Measurements from ENCODE around the gene BCKDHA. TPM values are rescaled to one million over a fixed set of nuclear protein-coding genes. Genes with fewer than 3 reads are reported as not detected.
"Not testable (repeated sequence)": the region's sequence is repeated elsewhere in the genome, so short reads cannot be mapped to it uniquely, and the experiment has no call there.

BCKDHA gene
- total RNA-seq, 1 experiment from 2014 or later = 196 TPM

DNA sequence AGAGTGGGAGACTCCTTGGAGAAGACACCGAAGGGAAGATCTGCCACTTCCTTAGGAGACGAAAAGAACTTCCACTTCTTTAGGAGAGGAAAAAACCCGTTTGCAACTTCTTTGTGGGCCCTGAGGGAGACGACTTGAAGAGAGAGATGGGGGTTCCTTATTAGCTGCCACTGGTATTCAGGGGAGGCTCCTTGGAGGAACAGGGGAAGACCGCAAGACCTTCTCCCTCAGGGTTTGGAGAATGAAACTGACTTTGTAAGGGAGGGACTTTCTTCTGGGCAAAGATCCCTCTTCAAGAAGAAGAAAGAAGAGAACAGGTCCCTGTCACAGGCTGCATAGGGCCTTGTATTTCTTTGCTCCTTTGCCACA is 416 bp downstream of the BCKDHA start:
- in situ Hi-C loops (cut with HindIII; ENCODE audit: low pct_unique_long_range_greater_than_20kb, low sequenced_read_pairs) = no loop called here
- no peak for DNase-seq (ENCODE audit: low read depth)

DNA sequence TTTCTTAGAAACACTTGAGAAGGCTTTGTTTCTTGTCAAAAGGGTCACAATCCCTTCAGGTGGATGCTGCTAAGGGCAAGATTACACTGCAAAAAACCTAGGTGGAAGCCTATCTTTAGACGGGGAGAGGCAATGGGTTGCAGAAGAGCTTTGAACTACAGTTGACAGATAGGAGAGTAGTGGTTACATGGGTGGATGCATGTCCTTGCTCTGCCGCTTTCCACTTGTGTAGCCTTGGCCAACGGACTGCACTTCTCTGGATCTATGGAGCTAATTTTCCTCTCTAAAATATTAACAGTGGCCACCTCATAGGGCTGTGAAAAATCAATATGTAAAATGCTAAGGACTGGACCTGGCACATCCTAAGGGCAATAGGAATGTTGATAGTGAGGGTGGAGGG is 980 bp downstream of the BCKDHA start:
- no peak for DNase-seq (ENCODE audit: low read depth)

DNA sequence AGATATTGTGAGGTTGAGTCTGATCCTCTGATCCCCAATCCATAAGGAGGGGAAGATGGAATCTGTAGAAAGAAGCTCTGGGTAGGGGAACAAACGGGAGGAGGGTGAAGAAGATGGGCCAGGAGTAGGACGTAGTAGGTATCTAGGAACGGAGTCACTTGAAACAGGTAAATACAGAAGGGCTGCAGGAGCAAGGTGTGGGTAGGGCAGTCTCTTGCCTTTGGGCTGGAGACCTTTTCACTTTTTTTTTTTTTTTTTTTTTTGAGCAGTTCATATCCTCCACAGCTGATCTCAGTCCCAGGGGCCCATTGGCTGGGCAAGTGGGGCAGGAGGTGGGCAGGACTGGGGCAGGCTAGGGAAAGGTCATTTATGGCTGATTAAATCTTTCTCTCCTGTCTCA is 1.5 kb downstream of the BCKDHA start:
- DNase-seq (ENCODE audit: low read depth) = no peak
- in situ Hi-C loops (cut with HindIII; ENCODE audit: low pct_unique_long_range_greater_than_20kb, low sequenced_read_pairs) = no loop called here

More for the DNA sequence above, 980 bp downstream of the BCKDHA start:
- in situ Hi-C loops (cut with HindIII; ENCODE audit: low pct_unique_long_range_greater_than_20kb, low sequenced_read_pairs) = no loop called here

DNA sequence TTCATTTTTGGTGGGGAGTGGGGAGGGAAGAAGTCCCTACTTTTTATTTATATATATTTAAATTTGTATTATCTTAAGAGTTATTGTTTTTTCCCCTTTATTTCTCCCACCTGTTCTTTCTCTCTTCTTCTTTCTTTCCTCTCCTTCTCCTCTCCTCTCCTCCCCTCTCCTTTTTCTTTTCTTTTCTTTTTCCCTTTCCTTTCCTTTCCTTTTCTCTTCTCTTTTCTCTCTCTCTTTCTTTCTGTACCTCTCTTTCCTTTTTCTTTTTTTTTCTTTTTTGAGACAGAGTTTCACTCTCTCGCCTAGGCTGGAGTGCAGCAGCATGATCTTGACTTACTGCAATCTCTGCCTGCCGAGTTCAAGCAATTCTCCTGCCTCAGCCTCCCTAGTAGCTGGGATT is 1.9 kb downstream of the BCKDHA start:
- in situ Hi-C loops (cut with HindIII; ENCODE audit: low pct_unique_long_range_greater_than_20kb, low sequenced_read_pairs) = no loop called here
- no peak for DNase-seq (ENCODE audit: low read depth)

GRCh38 chr19:41401483-41401882 is 3.9 kb downstream of the BCKDHA start:
- in situ Hi-C loops (cut with HindIII; ENCODE audit: low pct_unique_long_range_greater_than_20kb, low sequenced_read_pairs) = no loop called here

GRCh38 chr19:41402010-41402409 is 4.4 kb downstream of the BCKDHA start:
- in situ Hi-C loops (cut with HindIII; ENCODE audit: low pct_unique_long_range_greater_than_20kb, low sequenced_read_pairs) = no loop called here
- no peak for DNase-seq (ENCODE audit: low read depth)

More at GRCh38 chr19:41401483-41401882, 3.9 kb downstream of the BCKDHA start:
- no peak for DNase-seq (ENCODE audit: low read depth)

GRCh38 chr19:41403181-41403970 is 5.8 kb downstream of the BCKDHA start:
- in situ Hi-C loops (cut with HindIII; ENCODE audit: low pct_unique_long_range_greater_than_20kb, low sequenced_read_pairs) = no loop called here
- peak; percentile 71 for DNase-seq (ENCODE audit: low read depth)

DNA sequence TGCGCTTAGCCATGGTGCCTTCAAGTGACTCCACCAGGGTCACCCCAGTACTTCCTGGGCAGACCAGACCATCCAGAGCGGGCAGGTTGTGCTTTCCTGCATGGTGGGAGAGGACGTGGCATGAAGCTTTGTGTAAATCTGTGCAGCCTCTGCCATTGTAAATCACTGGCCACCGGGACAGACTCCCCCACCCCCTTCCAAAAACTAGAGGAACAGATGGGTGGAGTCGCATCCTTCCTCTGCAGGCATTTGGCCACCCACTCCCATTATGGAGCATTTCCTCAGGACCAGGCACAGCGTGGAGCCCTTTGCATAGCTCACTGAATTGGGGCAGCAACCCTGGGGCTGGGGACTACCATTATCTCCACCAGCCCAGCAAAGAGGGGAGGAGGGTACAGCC is 8.2 kb downstream of the BCKDHA start:
- DNase-seq (ENCODE audit: low read depth) = no peak
- in situ Hi-C loops (cut with HindIII; ENCODE audit: low pct_unique_long_range_greater_than_20kb, low sequenced_read_pairs) = no loop called here

DNA sequence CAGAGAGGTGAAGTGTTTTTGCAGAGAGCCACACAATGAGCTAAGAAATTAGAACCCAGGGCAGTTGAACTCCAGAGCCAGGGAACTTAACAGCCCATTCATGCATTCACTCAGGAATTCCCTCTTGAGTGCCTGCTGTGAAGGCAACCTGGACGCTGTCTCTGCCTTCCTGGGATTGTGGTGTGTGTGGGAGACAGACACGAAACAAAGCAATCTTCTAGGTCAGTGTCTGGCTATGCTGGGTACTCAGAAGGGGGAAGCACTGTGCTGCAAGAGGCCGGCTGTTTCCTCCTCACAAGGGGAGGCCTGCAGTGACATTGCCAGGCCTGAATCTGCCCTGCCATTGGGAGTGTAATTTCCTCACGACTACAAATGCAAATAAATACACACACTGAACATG is 9.7 kb downstream of the BCKDHA start:
- peak; percentile 52 for DNase-seq (ENCODE audit: low read depth)
- in situ Hi-C loops (cut with HindIII; ENCODE audit: low pct_unique_long_range_greater_than_20kb, low sequenced_read_pairs) = no loop called here

GRCh38 chr19:41408256-41408655 is 10.6 kb downstream of the BCKDHA start:
- in situ Hi-C loops (cut with HindIII; ENCODE audit: low pct_unique_long_range_greater_than_20kb, low sequenced_read_pairs) = no loop called here
- no peak for DNase-seq (ENCODE audit: low read depth)

- in situ Hi-C loops (cut with HindIII; ENCODE audit: low pct_unique_long_range_greater_than_20kb, low sequenced_read_pairs); DNase-seq (ENCODE audit: low read depth): not testable (repeated sequence)
These were observed 11.2 kb downstream of the BCKDHA start for GRCh38 chr19:41408846-41409245.

DNA sequence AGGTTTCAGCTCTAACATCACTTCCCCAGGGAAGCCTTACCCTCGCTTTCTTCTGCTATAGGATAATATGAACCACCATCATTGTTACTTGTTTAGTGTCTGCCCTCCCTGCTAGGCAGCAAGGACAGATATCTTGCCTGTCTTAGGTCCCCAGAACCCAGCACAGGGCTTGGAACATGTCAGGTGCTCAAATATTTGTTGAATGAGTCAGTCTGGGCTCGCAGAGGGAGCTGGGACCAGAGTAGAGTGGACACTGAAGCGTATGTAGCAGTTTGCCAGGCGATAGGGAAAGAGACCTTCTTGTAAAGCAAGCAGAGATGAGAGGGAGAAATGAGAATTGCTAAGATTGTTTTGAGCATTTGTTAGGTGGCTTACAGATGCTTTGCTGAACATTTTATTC is 11.7 kb downstream of the BCKDHA start:
- peak; percentile 72 for DNase-seq (ENCODE audit: low read depth)
- in situ Hi-C loops (cut with HindIII; ENCODE audit: low pct_unique_long_range_greater_than_20kb, low sequenced_read_pairs) = no loop called here

DNA sequence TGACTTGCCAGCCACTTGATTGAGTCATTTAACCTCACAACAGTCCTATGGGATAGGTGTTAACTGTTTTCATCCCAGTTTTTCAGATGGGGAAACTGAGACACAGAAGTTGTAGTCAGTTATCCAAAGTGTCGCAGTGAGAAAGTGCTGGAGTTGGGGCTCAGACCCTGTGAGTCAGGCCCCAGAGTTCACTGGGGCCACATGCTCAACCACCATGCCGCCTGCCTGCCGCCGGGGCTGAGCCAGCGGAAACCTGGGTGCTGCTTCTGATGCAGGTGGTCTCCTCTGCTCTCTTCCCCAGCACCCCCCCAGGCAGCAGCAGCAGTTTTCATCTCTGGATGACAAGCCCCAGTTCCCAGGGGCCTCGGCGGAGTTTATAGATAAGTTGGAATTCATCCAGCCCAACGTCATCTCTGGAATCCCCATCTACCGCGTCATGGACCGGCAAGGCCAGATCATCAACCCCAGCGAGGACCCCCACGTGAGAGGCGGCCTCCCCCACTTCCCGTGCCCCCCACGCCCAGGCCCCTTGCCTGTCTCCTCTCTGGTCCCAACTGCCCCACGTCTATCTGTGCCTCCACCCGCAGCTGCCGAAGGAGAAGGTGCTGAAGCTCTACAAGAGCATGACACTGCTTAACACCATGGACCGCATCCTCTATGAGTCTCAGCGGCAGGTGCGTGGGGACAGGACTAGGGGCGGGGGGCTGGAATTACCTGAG is 12.9 kb downstream of the BCKDHA start:
- in situ Hi-C loops (cut with HindIII; ENCODE audit: low pct_unique_long_range_greater_than_20kb, low sequenced_read_pairs) = no loop called here
- no peak for DNase-seq (ENCODE audit: low read depth)

GRCh38 chr19:41411100-41411967 is 13.7 kb downstream of the BCKDHA start:
- in situ Hi-C loops (cut with HindIII; ENCODE audit: low pct_unique_long_range_greater_than_20kb, low sequenced_read_pairs) = no loop called here

DNA sequence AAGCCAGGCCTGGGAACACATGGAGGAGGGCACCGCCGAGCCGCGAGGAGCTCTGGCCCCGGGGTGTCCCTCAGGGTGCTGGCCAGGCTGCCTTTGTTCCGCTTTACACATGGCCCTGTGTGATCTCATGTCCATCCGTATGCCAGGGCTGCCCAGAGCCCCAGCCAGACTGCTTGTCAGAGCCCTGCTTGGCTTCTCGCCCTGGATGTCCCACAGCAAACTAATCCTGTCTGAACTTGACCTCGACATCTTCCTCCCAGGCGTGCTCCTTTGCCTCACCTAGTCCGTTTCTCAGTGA is 14.3 kb downstream of the BCKDHA start:
- in situ Hi-C loops (cut with HindIII; ENCODE audit: low pct_unique_long_range_greater_than_20kb, low sequenced_read_pairs) = no loop called here
- no peak for DNase-seq (ENCODE audit: low read depth)

More at GRCh38 chr19:41411100-41411967, 13.7 kb downstream of the BCKDHA start:
- DNase-seq (ENCODE audit: low read depth) = no peak

GRCh38 chr19:41412953-41413352 is 15.3 kb downstream of the BCKDHA start:
- in situ Hi-C loops (cut with HindIII; ENCODE audit: low pct_unique_long_range_greater_than_20kb, low sequenced_read_pairs) = no loop called here

DNA sequence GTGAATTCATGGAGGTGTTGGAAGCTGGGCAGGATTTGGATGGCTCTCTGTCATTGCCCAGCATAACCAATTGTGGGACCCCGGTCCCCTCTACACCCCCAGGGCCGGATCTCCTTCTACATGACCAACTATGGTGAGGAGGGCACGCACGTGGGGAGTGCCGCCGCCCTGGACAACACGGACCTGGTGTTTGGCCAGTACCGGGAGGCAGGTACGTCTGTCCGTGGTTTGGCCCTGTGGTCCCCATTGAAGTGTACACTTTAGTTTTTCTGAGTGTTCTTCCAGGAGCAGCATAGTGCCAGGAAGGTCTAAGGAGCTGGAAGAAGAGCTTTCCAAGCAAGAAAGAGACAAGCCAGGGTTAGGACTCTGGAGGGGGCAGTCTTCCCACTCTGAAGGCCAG is 16.3 kb downstream of the BCKDHA start:
- no peak for DNase-seq (ENCODE audit: low read depth)
- in situ Hi-C loops (cut with HindIII; ENCODE audit: low pct_unique_long_range_greater_than_20kb, low sequenced_read_pairs) = no loop called here

More at GRCh38 chr19:41412953-41413352, 15.3 kb downstream of the BCKDHA start:
- no peak for DNase-seq (ENCODE audit: low read depth)

- DNase-seq (ENCODE audit: low read depth) = no peak
- in situ Hi-C loops (cut with HindIII; ENCODE audit: low pct_unique_long_range_greater_than_20kb, low sequenced_read_pairs) = no loop called here
These were observed 16.8 kb downstream of the BCKDHA start for GRCh38 chr19:41414461-41414860.

DNA sequence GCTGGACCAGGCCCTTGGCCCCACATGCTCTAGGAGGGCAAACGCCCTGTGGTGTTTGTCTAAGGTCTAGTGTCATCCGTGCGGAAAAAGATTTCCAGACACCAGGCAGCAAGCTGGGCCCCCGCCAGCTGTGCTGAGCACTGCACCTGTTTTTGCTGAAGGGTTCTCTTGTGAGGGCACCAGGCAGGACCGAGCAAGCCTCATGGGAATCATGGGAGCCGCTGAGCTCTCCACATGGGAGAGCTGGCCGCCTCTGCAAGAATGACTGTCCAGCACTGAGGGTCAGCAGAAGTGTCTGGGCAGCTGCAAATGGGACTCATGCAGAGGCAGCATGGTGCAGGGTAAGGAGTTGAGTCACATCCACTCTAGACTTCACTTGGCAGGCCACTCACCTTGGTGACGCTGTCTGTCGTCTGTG is 17.5 kb downstream of the BCKDHA start:
- in situ Hi-C loops (cut with HindIII; ENCODE audit: low pct_unique_long_range_greater_than_20kb, low sequenced_read_pairs) = no loop called here

More for the DNA sequence above, 17.5 kb downstream of the BCKDHA start:
- DNase-seq (ENCODE audit: low read depth) = no peak

Measured in Caki2 (cell line).